Peyer's patch (tissue), 4 donors: ENCODE data around the gene PCDHA1. TPM values are rescaled to one million over a fixed set of nuclear protein-coding genes. Genes with fewer than 3 reads are reported as not detected.
"Not testable (repeated sequence)": the region's sequence is repeated elsewhere in the genome, so short reads cannot be mapped to it uniquely, and the experiment has no call there.

ENCODE experiments used
- DNase-seq, 3 donors: peaks; one replicate each; pipeline ENCODE4 v3.0.0-alpha.2; 2017 to 2019
- H3K27ac ChIP-seq, 4 donors: fragments of 200-600 bp; sonication (generic); one replicate each; pipeline ENCODE4 v1.5.1; 2016 to 2019
- H3K27me3 ChIP-seq, 2 donors: fragments of 200-600 bp; sonication (generic); one replicate each; pipeline ENCODE4 v1.5.1; 2019
- H3K36me3 ChIP-seq, 3 donors: fragments of 200-600 bp; sonication (generic); one replicate each; pipeline ENCODE4 v1.5.1; 2016 to 2019
- H3K4me1 ChIP-seq, 4 donors: fragments of 200-600 bp; sonication (generic); one replicate each; pipeline ENCODE4 v1.5.1; 2016 to 2019
- H3K4me3 ChIP-seq, 4 donors: fragments of 200-600 bp; sonication (generic); 1 replicate in 3 of 4; 2 replicates in 1 of 4; pipeline ENCODE4 v1.5.1; 2016 to 2019; ENCODE audit warnings: mild to moderate bottlenecking in 1 of 4
- H3K9me3 ChIP-seq, 4 donors: fragments of 200-600 bp; sonication (generic); one replicate each; pipeline ENCODE4 v1.5.1; 2016 to 2019; ENCODE audit warnings: mild to moderate bottlenecking in 1 of 4
- CTCF ChIP-seq, 6 experiments: fragments of 450-650 bp in 4 of 6; fragments of 200-600 bp in 2 of 6; sonication (generic) in 1 of 6; IDR thresholded peaks; one replicate each; pipeline ENCODE4 v1.5.1; 2017 to 2019; ENCODE audit warnings: antibody characterized with exemption in 6 of 6, mild to moderate bottlenecking in 3 of 6, moderate library complexity in 1 of 6
- POLR2A ChIP-seq, 2 donors: fragments of 450-650 bp; IDR thresholded peaks; one replicate each; pipeline ENCODE4 v1.5.1; 2017; ENCODE audit warnings: antibody characterized with exemption in 2 of 2, mild to moderate bottlenecking in 2 of 2, moderate library complexity in 2 of 2
- total RNA-seq, 4 donors: library from RNA; depleted of rRNA; stranded (reverse); fragments of >200 nt; gene quantifications; one replicate each; pipeline ENCODE4 v1.1.0, GENCODE V29; 2016

Gene PCDHA1
- total RNA-seq, 4 donors from 2014 or later, result not detected

- DNase-seq, result no peak
- Histone ChIP-seq H3K27ac (no peak overlapping the region), H3K4me3 (no peak overlapping the region), H3K9me3 (peaks cover 0 to 15% (median 0%) of the 10 kb centered on the region in 4 donors), H3K36me3 (no peaks in the 10 kb centered on the region), H3K4me1 (no peaks in the 10 kb centered on the region), H3K27me3 (no peaks in the 10 kb centered on the region)
- TF ChIP-seq POLR2A (IDR thresholded peaks at IDR 0.05) (no peak), CTCF (IDR thresholded peaks at IDR 0.05) (no peak)
Measured at GRCh38 chr5:140822281-140822629, 36.3 kb downstream of the PCDHA1 start.

- peaks cover 0 to 17% (median 0%) of the 10 kb centered on the region in 4 donors for H3K9me3 ChIP-seq
Measured at GRCh38 chr5:140822969-140823368, 37.0 kb downstream of the PCDHA1 start.

GRCh38 chr5:140823475-140823874 lies 37.5 kb downstream of the PCDHA1 start:
- Histone ChIP-seq H3K4me3 (no peak overlapping the region), H3K9me3 (peaks cover 0 to 22% (median 0%) of the 10 kb centered on the region in 4 donors), H3K4me1 (no peaks in the 10 kb centered on the region), H3K36me3 (no peaks in the 10 kb centered on the region), H3K27ac (no peak overlapping the region), H3K27me3 (no peaks in the 10 kb centered on the region)
- TF ChIP-seq POLR2A (IDR thresholded peaks at IDR 0.05) (no peak), CTCF (IDR thresholded peaks at IDR 0.05) (no peak)
- DNase-seq, result no peak

More at GRCh38 chr5:140822969-140823368, 37.0 kb downstream of the PCDHA1 start:
- DNase-seq, H3K4me3 ChIP-seq, H3K27me3 ChIP-seq, H3K27ac ChIP-seq, H3K36me3 ChIP-seq, H3K4me1 ChIP-seq: not testable (repeated sequence)

- H3K4me1 ChIP-seq, result no peaks in the 10 kb centered on the region
- no peak for DNase-seq
- H3K9me3 ChIP-seq, result peaks cover 0 to 34% (median 5%) of the 10 kb centered on the region in 4 donors
- TF ChIP-seq CTCF (IDR thresholded peaks at IDR 0.05) (no peak), POLR2A (IDR thresholded peaks at IDR 0.05) (no peak)
- no peaks in the 10 kb centered on the region for H3K36me3 ChIP-seq
- no peak within 1 kb of the TSS for H3K27ac ChIP-seq
- no peaks in the 10 kb centered on the region for H3K27me3 ChIP-seq
- H3K4me3 ChIP-seq, result no peak within 1 kb of the TSS
Measured at GRCh38 chr5:140827704-140828361, 41.9 kb downstream of the PCDHA1 start, which contains the start of gene PCDHA6. Gene PCDHA6, plus strand, starts transcription at chr5:140827960. Its CDS starts 132 bp downstream, at chr5:140828092.

GRCh38 chr5:140828362-140828737 lies 42.4 kb downstream of the PCDHA1 start:
- Histone ChIP-seq H3K27me3 (no peaks in the 10 kb centered on the region), H3K4me1 (no peaks in the 10 kb centered on the region), H3K27ac (no peak overlapping the region), H3K36me3 (no peaks in the 10 kb centered on the region), H3K4me3 (no peak overlapping the region), H3K9me3 (peaks cover 0 to 29% (median 5%) of the 10 kb centered on the region in 4 donors)
- no peak for TF ChIP-seq POLR2A (IDR thresholded peaks at IDR 0.05)
- no peak for TF ChIP-seq CTCF (IDR thresholded peaks at IDR 0.05)
- no peak for DNase-seq

- H3K9me3 ChIP-seq, result peaks cover 0 to 31% (median 8%) of the 10 kb centered on the region in 4 donors
- not testable (repeated sequence) for H3K36me3 ChIP-seq, H3K4me1 ChIP-seq, H3K4me3 ChIP-seq, DNase-seq, H3K27ac ChIP-seq, H3K27me3 ChIP-seq
Measured at GRCh38 chr5:140829511-140830501, 43.9 kb downstream of the PCDHA1 start.
